Measurements from ENCODE around the gene LRRC7.
"Not testable (repeated sequence)": the region's sequence is repeated elsewhere in the genome, so short reads cannot be mapped to it uniquely, and the experiment has no call there.

The LRRC7 gene

DNA sequence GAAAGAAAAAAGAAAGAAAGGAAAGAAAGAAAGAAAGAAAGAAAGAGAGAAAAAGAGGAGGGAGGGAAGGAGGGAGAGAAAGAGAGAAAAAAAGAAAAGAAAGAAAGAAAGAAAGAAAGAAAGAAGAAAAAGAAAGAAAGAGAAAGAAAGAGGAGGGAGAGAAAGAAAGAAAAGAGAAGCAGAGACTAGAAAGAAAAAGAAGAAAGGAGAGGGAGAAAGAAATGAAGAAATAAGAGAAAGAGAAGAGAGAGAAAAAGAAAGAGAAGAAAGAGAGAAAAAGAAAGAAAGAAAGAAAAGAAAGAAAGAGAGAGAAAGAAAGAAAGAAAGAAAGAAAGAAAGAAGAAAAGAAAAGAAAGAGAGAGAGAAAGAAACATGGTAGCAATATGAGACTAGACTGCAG, 150.1 kb downstream of the LRRC7 start:
- H3K18ac ChIP-seq (ENCODE audit: low read length); H4K91ac ChIP-seq (ENCODE audit: low read depth, low read length, poor library complexity); H2AFZ ChIP-seq (ENCODE audit: low read length); H3K4me2 ChIP-seq (ENCODE audit: insufficient read depth, low read length, poor library complexity, severe bottlenecking); H2BK12ac ChIP-seq (ENCODE audit: low read length); H3K9ac ChIP-seq (ENCODE audit: low read depth, low read length, poor library complexity); H2BK5ac ChIP-seq (ENCODE audit: low read length); H3K4ac ChIP-seq (ENCODE audit: low read length); H3K27ac ChIP-seq (replicated peaks; ENCODE audit: low read length); H3K4me3 ChIP-seq (ENCODE audit: low read length in 2 of 2); H3K4me1 ChIP-seq (ENCODE audit: control insufficient read depth in 2 of 2, insufficient read depth in 1 of 2, low read depth in 1 of 2, low read length in 2 of 2); H3K27me3 ChIP-seq (ENCODE audit: control insufficient read depth in 3 of 3, insufficient read depth in 3 of 3, low read depth in 1 of 3, low read length in 3 of 3); H2BK15ac ChIP-seq (ENCODE audit: low read length); H3K9me3 ChIP-seq (replicated peaks in 1 of 2; ENCODE audit: control insufficient read depth in 2 of 2, insufficient read depth in 1 of 2, low read depth in 1 of 2, low read length in 2 of 2); H2BK120ac ChIP-seq (ENCODE audit: low read depth, low read length); H3K36me3 ChIP-seq (replicated peaks in 1 of 2; ENCODE audit: control insufficient read depth in 2 of 2, insufficient read depth in 2 of 2, low read length in 2 of 2); H4K8ac ChIP-seq (ENCODE audit: low read depth, low read length); H2AK5ac ChIP-seq (ENCODE audit: low read depth, low read length); H3K14ac ChIP-seq (ENCODE audit: low read length); H3K23ac ChIP-seq (ENCODE audit: low read depth, low read length, poor library complexity); H3K79me1 ChIP-seq (ENCODE audit: low read depth, low read length); DNase-seq (ENCODE audit: low spot score): not testable (repeated sequence)

DNA sequence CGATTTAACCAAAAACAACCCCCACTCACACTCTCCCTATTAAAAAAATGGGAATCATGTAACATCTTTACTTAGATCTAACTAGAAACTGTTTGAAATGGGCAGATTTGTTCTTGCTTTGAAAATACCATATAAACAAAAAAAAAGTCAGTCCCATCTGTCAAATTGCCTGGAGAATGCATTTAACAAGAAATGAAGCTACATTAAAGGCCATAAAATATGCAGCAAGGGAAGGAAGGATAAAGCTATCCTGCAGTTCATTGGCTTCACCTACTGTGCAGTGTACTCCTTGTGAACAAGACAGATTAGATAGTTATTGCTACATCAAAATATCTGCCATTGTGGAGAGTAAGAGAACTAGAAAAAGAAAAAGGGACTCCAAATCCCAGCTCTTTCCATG, 160.5 kb downstream of the LRRC7 start:
- no peak overlapping the region for H3K23ac ChIP-seq (ENCODE audit: low read depth, low read length, poor library complexity)
- no peak overlapping the region for H3K4ac ChIP-seq (ENCODE audit: low read length)
- no peak overlapping the region for H2BK120ac ChIP-seq (ENCODE audit: low read depth, low read length)
- no peak overlapping the region for H3K18ac ChIP-seq (ENCODE audit: low read length)
- no peak overlapping the region for H3K27ac ChIP-seq (replicated peaks; ENCODE audit: low read length)
- no peak overlapping the region for H3K14ac ChIP-seq (ENCODE audit: low read length)
- no peaks in the 10 kb centered on the region for H3K79me1 ChIP-seq (ENCODE audit: low read depth, low read length)
- peaks cover 0 to 2% (median 0%) of the 10 kb centered on the region in 3 experiments for H3K27me3 ChIP-seq (ENCODE audit: control insufficient read depth in 3 of 3, insufficient read depth in 3 of 3, low read depth in 1 of 3, low read length in 3 of 3)
- WGBS, 2 donors (ENCODE audit: extremely low coverage in 2 of 2, insufficient read length in 2 of 2, insufficient replicate concordance in 1 of 2): no CpG with 5 or more reads among the region's 1 CpG
- H3K9me3 ChIP-seq (replicated peaks in 1 of 2; ENCODE audit: control insufficient read depth in 2 of 2, insufficient read depth in 1 of 2, low read depth in 1 of 2, low read length in 2 of 2): peaks cover 0 to 2% of the 10 kb centered on the region in 2 donors
- H3K4me1 ChIP-seq (ENCODE audit: control insufficient read depth in 2 of 2, insufficient read depth in 1 of 2, low read depth in 1 of 2, low read length in 2 of 2): no peaks in the 10 kb centered on the region
- DNase-seq (ENCODE audit: low spot score): no peak
- no peak overlapping the region for H2BK12ac ChIP-seq (ENCODE audit: low read length)
- H3K4me2 ChIP-seq (ENCODE audit: insufficient read depth, low read length, poor library complexity, severe bottlenecking): no peak overlapping the region
- no peaks in the 10 kb centered on the region for H3K36me3 ChIP-seq (replicated peaks in 1 of 2; ENCODE audit: control insufficient read depth in 2 of 2, insufficient read depth in 2 of 2, low read length in 2 of 2)
- no peak overlapping the region for H2AFZ ChIP-seq (ENCODE audit: low read length)
- no peak overlapping the region for H2BK5ac ChIP-seq (ENCODE audit: low read length)
- no peak overlapping the region for H2AK5ac ChIP-seq (ENCODE audit: low read depth, low read length)
- H3K9ac ChIP-seq (ENCODE audit: low read depth, low read length, poor library complexity): no peak overlapping the region
- H4K8ac ChIP-seq (ENCODE audit: low read depth, low read length): no peak overlapping the region
- no peak overlapping the region for H4K91ac ChIP-seq (ENCODE audit: low read depth, low read length, poor library complexity)
- no peak overlapping the region for H3K4me3 ChIP-seq (ENCODE audit: low read length in 2 of 2)
- H2BK15ac ChIP-seq (ENCODE audit: low read length): no peak overlapping the region

DNA sequence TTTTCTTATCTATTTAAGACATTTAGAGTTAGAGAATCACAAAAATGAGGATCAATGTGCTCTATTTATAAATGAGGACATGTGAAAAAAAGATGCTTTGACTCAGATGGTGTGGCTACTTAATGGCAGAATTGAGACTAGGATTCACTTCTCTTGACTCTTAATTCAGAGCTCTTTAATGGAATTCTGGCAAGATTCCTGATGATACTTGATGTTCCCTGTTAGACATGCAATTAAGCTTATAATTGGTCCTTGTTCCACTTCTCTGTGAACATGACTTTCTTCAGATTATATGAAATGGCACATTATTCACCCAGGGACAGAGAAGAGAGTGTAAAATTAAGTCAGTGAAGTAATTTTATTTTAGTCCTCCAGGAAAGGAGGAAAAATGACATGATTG, 165.3 kb downstream of the LRRC7 start:
- Histone ChIP-seq H3K9ac (ENCODE audit: low read depth, low read length, poor library complexity) (no peak overlapping the region), H3K27ac (replicated peaks; ENCODE audit: low read length) (no peak overlapping the region), H3K27me3 (ENCODE audit: control insufficient read depth in 3 of 3, insufficient read depth in 3 of 3, low read depth in 1 of 3, low read length in 3 of 3) (no peaks in the 10 kb centered on the region), H3K9me3 (replicated peaks in 1 of 2; ENCODE audit: control insufficient read depth in 2 of 2, insufficient read depth in 1 of 2, low read depth in 1 of 2, low read length in 2 of 2) (peaks cover 5% of the 10 kb centered on the region in 2 donors), H2BK15ac (ENCODE audit: low read length) (no peak overlapping the region), H3K4ac (ENCODE audit: low read length) (no peak overlapping the region), H4K91ac (ENCODE audit: low read depth, low read length, poor library complexity) (no peak overlapping the region), H2AFZ (ENCODE audit: low read length) (no peak overlapping the region), H3K4me1 (ENCODE audit: control insufficient read depth in 2 of 2, insufficient read depth in 1 of 2, low read depth in 1 of 2, low read length in 2 of 2) (peaks cover 0 to 2% of the 10 kb centered on the region in 2 donors), H2BK5ac (ENCODE audit: low read length) (no peak overlapping the region), H2BK12ac (ENCODE audit: low read length) (no peak overlapping the region), H3K23ac (ENCODE audit: low read depth, low read length, poor library complexity) (no peak overlapping the region), H4K8ac (ENCODE audit: low read depth, low read length) (no peak overlapping the region), H2AK5ac (ENCODE audit: low read depth, low read length) (no peak overlapping the region), H3K79me1 (ENCODE audit: low read depth, low read length) (no peaks in the 10 kb centered on the region), H3K4me3 (ENCODE audit: low read length in 2 of 2) (no peak overlapping the region), H2BK120ac (ENCODE audit: low read depth, low read length) (no peak overlapping the region), H3K4me2 (ENCODE audit: insufficient read depth, low read length, poor library complexity, severe bottlenecking) (no peak overlapping the region), H3K18ac (ENCODE audit: low read length) (no peak overlapping the region), H3K14ac (ENCODE audit: low read length) (no peak overlapping the region), H3K36me3 (replicated peaks in 1 of 2; ENCODE audit: control insufficient read depth in 2 of 2, insufficient read depth in 2 of 2, low read length in 2 of 2) (no peaks in the 10 kb centered on the region)
- DNase-seq (ENCODE audit: low spot score): no peak

DNA sequence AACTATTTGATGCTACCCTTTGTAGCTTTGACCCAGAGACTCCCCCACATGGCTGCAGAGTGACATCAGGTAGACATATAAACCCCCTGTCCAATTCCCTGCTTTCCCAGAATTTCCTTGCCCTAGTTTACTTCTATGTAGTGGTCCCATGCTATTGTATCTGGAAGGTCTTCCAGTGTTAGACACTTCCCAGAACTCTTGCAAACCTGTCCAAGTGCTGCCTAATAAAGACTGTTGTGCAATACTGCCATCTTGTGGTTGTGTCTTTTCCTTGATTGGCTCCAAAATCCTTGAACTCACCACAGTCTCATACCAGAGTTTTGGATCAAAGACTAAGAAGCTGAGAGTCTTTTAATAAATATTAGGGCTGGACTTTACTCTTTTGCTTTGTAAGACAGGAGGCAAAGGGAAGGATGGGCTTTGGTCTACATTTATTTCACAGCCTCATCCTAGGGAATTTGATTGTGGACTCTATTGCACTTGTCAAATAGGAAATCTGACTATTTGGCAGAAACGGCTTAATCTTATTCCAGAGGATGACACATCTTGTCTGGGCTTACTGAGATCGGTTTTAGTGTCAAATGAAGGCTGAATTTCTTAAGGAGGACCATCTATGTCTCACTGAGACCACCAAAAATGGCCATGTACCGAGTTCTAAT, 169.9 kb downstream of the LRRC7 start:
- Histone ChIP-seq H3K4me2 (ENCODE audit: insufficient read depth, low read length, poor library complexity, severe bottlenecking) (no peak overlapping the region), H2AFZ (ENCODE audit: low read length) (no peak overlapping the region), H2BK5ac (ENCODE audit: low read length) (no peak overlapping the region), H2AK5ac (ENCODE audit: low read depth, low read length) (no peak overlapping the region), H3K27me3 (ENCODE audit: control insufficient read depth in 3 of 3, insufficient read depth in 3 of 3, low read depth in 1 of 3, low read length in 3 of 3) (no peaks in the 10 kb centered on the region), H3K18ac (ENCODE audit: low read length) (no peak overlapping the region), H3K23ac (ENCODE audit: low read depth, low read length, poor library complexity) (no peak overlapping the region), H2BK120ac (ENCODE audit: low read depth, low read length) (no peak overlapping the region), H3K9ac (ENCODE audit: low read depth, low read length, poor library complexity) (no peak overlapping the region), H3K4me3 (ENCODE audit: low read length in 2 of 2) (no peak overlapping the region), H4K8ac (ENCODE audit: low read depth, low read length) (no peak overlapping the region), H3K14ac (ENCODE audit: low read length) (no peak overlapping the region), H3K27ac (replicated peaks; ENCODE audit: low read length) (no peak overlapping the region), H3K9me3 (replicated peaks in 1 of 2; ENCODE audit: control insufficient read depth in 2 of 2, insufficient read depth in 1 of 2, low read depth in 1 of 2, low read length in 2 of 2) (peaks cover 3 to 5% of the 10 kb centered on the region in 2 donors), H3K4ac (ENCODE audit: low read length) (no peak overlapping the region), H3K36me3 (replicated peaks in 1 of 2; ENCODE audit: control insufficient read depth in 2 of 2, insufficient read depth in 2 of 2, low read length in 2 of 2) (no peaks in the 10 kb centered on the region), H3K4me1 (ENCODE audit: control insufficient read depth in 2 of 2, insufficient read depth in 1 of 2, low read depth in 1 of 2, low read length in 2 of 2) (peaks cover 0 to 14% of the 10 kb centered on the region in 2 donors), H4K91ac (ENCODE audit: low read depth, low read length, poor library complexity) (no peak overlapping the region), H2BK15ac (ENCODE audit: low read length) (no peak overlapping the region), H2BK12ac (ENCODE audit: low read length) (no peak overlapping the region), H3K79me1 (ENCODE audit: low read depth, low read length) (no peaks in the 10 kb centered on the region)
- DNase-seq (ENCODE audit: low spot score): peak; percentile 66
- no CpG with 5 or more reads among the region's 3 CpGs for WGBS, 2 donors (ENCODE audit: extremely low coverage in 2 of 2, insufficient read length in 2 of 2, insufficient replicate concordance in 1 of 2)

All from neuronal stem cell (in vitro differentiated cells).